DOHH2 (cell line): ENCODE results near the gene PIGN.

Source experiments
- EZH2phosphoT487 ChIP-seq: fragments of 200-600 bp; sonication (generic); IDR thresholded peaks from 2 replicates; pipeline ENCODE4 v1.6.1; 2017; ENCODE audit warnings: borderline replicate concordance, mild to moderate bottlenecking, antibody characterized with exemption, low read length, moderate library complexity, mixed read lengths
- TF ChIP-seq, protein P1 (sequence below): fragments of 200-600 bp; sonication (generic); IDR thresholded peaks from one replicate; pipeline ENCODE4 v1.5.1; 2014; ENCODE audit warnings: antibody characterized with exemption, mild to moderate bottlenecking, low read depth, low read length; ENCODE audit not compliant: poor library complexity, severe bottlenecking

DNA sequence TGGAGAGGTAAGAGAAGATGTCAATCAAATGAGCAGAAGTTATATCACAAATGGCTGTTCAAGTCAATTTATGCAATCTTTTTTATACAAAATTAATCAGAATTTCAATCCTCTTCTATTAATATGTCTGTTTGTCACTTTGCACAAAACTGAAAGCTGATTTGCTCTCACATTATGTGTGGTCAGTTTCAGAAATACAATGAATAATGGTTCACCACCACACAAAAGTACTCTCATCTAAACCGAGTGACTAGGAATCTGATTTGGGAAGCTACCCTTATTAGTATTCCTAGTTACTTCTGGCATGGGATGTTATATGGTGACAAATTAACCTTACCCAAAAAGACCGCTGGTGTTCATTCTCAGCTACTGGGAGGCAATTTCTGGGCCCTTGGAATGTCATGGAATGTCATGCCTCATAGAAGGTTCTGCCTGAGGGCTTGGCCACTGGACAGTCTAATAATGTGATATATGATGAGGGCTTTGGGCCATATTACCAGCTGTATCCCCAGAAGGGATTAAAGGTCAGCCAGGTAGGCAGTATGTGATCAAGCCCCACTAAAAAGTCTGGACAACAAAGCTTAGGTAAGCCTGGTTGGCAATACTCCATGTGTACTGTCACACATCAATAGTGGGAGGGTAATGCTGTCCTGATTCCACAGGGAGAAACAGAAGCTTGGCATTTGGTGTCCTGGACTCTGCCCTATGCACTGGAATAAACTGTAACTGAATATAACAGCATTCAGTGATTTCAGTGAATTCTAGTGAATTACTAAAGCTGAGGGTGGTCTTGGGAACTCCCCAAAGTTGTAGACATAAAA lies 113.2 kb downstream of the PIGN start:
- TF ChIP-seq, protein P1, sequence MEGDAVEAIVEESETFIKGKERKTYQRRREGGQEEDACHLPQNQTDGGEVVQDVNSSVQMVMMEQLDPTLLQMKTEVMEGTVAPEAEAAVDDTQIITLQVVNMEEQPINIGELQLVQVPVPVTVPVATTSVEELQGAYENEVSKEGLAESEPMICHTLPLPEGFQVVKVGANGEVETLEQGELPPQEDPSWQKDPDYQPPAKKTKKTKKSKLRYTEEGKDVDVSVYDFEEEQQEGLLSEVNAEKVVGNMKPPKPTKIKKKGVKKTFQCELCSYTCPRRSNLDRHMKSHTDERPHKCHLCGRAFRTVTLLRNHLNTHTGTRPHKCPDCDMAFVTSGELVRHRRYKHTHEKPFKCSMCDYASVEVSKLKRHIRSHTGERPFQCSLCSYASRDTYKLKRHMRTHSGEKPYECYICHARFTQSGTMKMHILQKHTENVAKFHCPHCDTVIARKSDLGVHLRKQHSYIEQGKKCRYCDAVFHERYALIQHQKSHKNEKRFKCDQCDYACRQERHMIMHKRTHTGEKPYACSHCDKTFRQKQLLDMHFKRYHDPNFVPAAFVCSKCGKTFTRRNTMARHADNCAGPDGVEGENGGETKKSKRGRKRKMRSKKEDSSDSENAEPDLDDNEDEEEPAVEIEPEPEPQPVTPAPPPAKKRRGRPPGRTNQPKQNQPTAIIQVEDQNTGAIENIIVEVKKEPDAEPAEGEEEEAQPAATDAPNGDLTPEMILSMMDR = no peak
- no peak for TF ChIP-seq EZH2phosphoT487
